ENCODE measurements around the gene PRR33.
"Not testable (repeated sequence)": the region's sequence is repeated elsewhere in the genome, so short reads cannot be mapped to it uniquely, and the experiment has no call there.

- TF ChIP-seq CTCF, POLR2AphosphoS5, POLR2A (IDR thresholded peaks at IDR 0.05): not testable (repeated sequence)
Observed at GRCh38 chr11:1939788-1940187, 48.1 kb upstream of the PRR33 start.

Data from sigmoid colon (tissue), 4 donors.